HS-5 (cell line): ENCODE results near the gene SMYD5.
A peak's percentile ranks its signal among the peaks of the same experiment; 100 is the strongest.

Experiments used
- DNase-seq: peaks from one replicate; pipeline ENCODE4 v3.0.0-alpha.2; 2012; ENCODE audit warnings: low read depth

Gene SMYD5

GRCh38 chr2:73205611-73206010 is 8.4 kb upstream of the SMYD5 start:
- DNase-seq, result no peak

GRCh38 chr2:73208258-73208657 is 5.8 kb upstream of the SMYD5 start:
- DNase-seq, result no peak

GRCh38 chr2:73210019-73210418 is 4.0 kb upstream of the SMYD5 start:
- DNase-seq, result no peak

- no peak for DNase-seq
These were observed 3.3 kb upstream of the SMYD5 start for GRCh38 chr2:73210696-73211095.

- DNase-seq, result no peak
These were observed 2.0 kb upstream of the SMYD5 start for GRCh38 chr2:73212098-73212447.

GRCh38 chr2:73212448-73213176 is 1.4 kb upstream of the SMYD5 start:
- peak; percentile 43 for DNase-seq

- no peak for DNase-seq
These were observed 1.2 kb downstream of the SMYD5 start for GRCh38 chr2:73215254-73215653.

GRCh38 chr2:73217160-73217559 is 3.1 kb downstream of the SMYD5 start:
- no peak for DNase-seq

- no peak for DNase-seq
These were observed 3.8 kb downstream of the SMYD5 start for GRCh38 chr2:73217826-73218225.

- DNase-seq, result no peak
These were observed 4.3 kb downstream of the SMYD5 start for GRCh38 chr2:73218298-73218697.

- no peak for DNase-seq
These were observed 9.8 kb downstream of the SMYD5 start for GRCh38 chr2:73223821-73224220.

GRCh38 chr2:73225513-73226360 is 11.7 kb downstream of the SMYD5 start:
- no peak for DNase-seq

- no peak for DNase-seq
These were observed 13.0 kb downstream of the SMYD5 start for GRCh38 chr2:73227086-73227485.

- DNase-seq, result no peak
These were observed 14.6 kb downstream of the SMYD5 start for GRCh38 chr2:73228631-73229030.

GRCh38 chr2:73232403-73233153 is 18.5 kb downstream of the SMYD5 start:
- no peak for DNase-seq

- DNase-seq, result peak; percentile 98
These were observed 19.3 kb downstream of the SMYD5 start, which contains the start of gene PRADC1 for GRCh38 chr2:73233154-73233931. PRADC1 (minus strand) TSS chr2:73233239; CDS start chr2:73233160, 79 bp downstream.

GRCh38 chr2:73233932-73234832 is 20.1 kb downstream of the SMYD5 start, which contains the start of gene CCT7:
CCT7 (plus strand) TSS chr2:73234308; CDS start chr2:73234379, 71 bp downstream.
- peak; percentile 67 for DNase-seq

- no peak for DNase-seq
These were observed 21.4 kb downstream of the SMYD5 start for GRCh38 chr2:73235315-73236028.

- no peak for DNase-seq
These were observed 23.1 kb downstream of the SMYD5 start for GRCh38 chr2:73237168-73237567.

- DNase-seq, result no peak
These were observed 24.1 kb downstream of the SMYD5 start for GRCh38 chr2:73238149-73238548.
